Thoracic aorta (tissue), 2 donors: ENCODE results near the gene RASSF3. TPM values are rescaled to one million over a fixed set of nuclear protein-coding genes. Genes with fewer than 3 reads are reported as not detected.

Source experiments
- ATAC-seq: fragments of 150-250 bp; one replicate; pipeline ENCODE4 v1.8.0; 2017; ENCODE audit warnings: low read depth; ENCODE audit not compliant: insufficient number of reproducible peaks, low FRiP score
- DNase-seq: peaks from one replicate; pipeline ENCODE4 v3.0.0-alpha.2; 2020; ENCODE audit warnings: low spot score
- H3K27ac ChIP-seq, 2 donors: fragments of 200-600 bp; sonication (generic); 1 replicate in 1 of 2; 2 replicates in 1 of 2; pipeline ENCODE4 v1.5.1; 2016; ENCODE audit warnings: mild to moderate bottlenecking in 2 of 2, moderate library complexity in 2 of 2
- H3K27me3 ChIP-seq: fragments of 200-600 bp; sonication (generic); replicated peaks from 2 replicates; pipeline ENCODE4 v1.6.0; 2016; ENCODE audit warnings: mild to moderate bottlenecking; ENCODE audit not compliant: insufficient read depth
- H3K36me3 ChIP-seq: fragments of 200-600 bp; sonication (generic); one replicate; pipeline ENCODE4 v1.5.1; 2016
- H3K4me1 ChIP-seq, 2 donors: fragments of 200-600 bp; sonication (generic); 1 replicate in 1 of 2; 2 replicates in 1 of 2; pipeline versions ENCODE4 v1.5.1 to v1.6.0; 2016; ENCODE audit warnings: low read depth in 2 of 2, mild to moderate bottlenecking in 1 of 2; ENCODE audit not compliant: control insufficient read depth in 1 of 2
- H3K4me3 ChIP-seq: fragments of 200-600 bp; sonication (generic); 2 replicates; pipeline ENCODE4 v1.5.1; 2016; ENCODE audit warnings: mild to moderate bottlenecking
- H3K9me3 ChIP-seq: fragments of 200-600 bp; sonication (generic); 2 replicates; pipeline ENCODE4 v1.5.1; 2016
- total RNA-seq, 2 donors: library from RNA; depleted of rRNA; stranded (reverse); fragments of >200 nt; gene quantifications; one replicate each; pipeline versions ENCODE4 v1.1.0 to v1.2.3, GENCODE V29; 2016
- TF ChIP-seq, protein P1 (sequence below): fragments of 200-600 bp; sonication (generic); IDR thresholded peaks from one replicate; pipeline ENCODE4 v1.5.1; 2019; ENCODE audit warnings: antibody characterized with exemption

RASSF3 gene
- total RNA-seq, 2 donors from 2014 or later = 126 to 149 TPM

DNA sequence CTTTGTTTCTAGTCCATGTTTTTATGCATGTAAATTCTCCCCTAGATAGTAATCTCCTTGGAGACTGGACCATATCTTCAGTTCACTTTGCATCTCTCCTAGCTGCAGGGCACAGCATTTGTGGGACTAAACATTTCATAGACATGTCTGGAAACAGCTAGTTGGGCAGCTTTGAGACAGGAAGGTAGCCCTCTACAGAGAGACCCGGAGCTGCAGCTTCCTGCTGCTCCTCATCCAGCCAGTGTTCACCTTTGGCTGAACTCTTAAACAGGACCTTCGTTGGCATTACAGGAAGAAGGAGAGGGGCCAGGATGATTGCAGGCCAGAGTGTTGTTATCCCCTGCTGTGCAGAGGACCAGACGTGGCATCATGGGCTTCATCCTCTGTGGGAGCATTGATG lies 96.0 kb downstream of the RASSF3 start:
- TF ChIP-seq, protein P1, sequence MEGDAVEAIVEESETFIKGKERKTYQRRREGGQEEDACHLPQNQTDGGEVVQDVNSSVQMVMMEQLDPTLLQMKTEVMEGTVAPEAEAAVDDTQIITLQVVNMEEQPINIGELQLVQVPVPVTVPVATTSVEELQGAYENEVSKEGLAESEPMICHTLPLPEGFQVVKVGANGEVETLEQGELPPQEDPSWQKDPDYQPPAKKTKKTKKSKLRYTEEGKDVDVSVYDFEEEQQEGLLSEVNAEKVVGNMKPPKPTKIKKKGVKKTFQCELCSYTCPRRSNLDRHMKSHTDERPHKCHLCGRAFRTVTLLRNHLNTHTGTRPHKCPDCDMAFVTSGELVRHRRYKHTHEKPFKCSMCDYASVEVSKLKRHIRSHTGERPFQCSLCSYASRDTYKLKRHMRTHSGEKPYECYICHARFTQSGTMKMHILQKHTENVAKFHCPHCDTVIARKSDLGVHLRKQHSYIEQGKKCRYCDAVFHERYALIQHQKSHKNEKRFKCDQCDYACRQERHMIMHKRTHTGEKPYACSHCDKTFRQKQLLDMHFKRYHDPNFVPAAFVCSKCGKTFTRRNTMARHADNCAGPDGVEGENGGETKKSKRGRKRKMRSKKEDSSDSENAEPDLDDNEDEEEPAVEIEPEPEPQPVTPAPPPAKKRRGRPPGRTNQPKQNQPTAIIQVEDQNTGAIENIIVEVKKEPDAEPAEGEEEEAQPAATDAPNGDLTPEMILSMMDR = no peak
- Histone ChIP-seq H3K36me3 (peaks cover 6% of the 10 kb centered on the region), H3K9me3 (no peaks in the 10 kb centered on the region), H3K4me1 (peaks cover 0 to under 1% of the 10 kb centered on the region in 2 donors), H3K27me3 (no peaks in the 10 kb centered on the region), H3K27ac (no peak overlapping the region), H3K4me3 (no peak overlapping the region)
- ATAC-seq (no peak), DNase-seq (no peak)

DNA sequence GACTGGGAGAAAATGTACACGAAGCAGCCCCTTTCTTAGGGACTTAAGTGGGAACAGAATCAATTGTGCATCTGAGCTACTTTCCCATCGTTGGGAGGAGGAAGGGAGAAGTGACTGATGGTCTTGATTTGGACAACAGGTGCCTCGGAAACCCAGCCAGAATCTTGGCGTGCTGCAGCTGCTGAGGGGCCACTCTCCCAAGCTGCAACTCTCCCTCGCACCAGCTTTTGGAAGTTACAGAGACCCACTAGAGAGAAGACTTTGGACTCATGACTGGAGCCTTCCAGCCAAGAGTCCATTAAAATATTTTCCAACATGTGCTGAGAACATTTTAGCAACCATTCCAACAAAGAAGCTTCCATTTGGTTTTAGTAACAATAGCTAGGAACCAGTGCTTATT lies 96.6 kb downstream of the RASSF3 start:
- H3K36me3 ChIP-seq = peaks cover 6% of the 10 kb centered on the region
- TF ChIP-seq, protein P1 = no peak
- no peak for DNase-seq

DNA sequence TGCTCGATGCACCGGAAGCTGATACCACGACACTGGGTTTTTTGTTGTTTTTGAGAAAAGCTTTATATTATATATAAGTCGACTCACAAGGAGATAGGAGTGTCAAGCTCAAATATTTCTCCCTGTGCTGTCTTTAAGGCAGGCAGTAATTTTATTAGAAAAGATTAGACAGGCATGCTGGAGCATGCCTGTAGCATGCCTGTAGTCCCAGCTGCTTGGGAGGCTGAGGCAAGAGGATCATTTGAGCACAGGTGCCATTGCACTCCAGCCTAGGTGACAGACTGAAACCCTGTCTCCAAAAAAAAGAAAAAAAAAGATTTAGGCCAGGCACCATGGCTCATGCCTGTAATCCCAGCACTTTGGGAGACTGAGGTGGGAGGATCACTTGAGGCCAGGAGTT lies 97.1 kb downstream of the RASSF3 start:
- ATAC-seq (no peak), DNase-seq (no peak)
- no peaks in the 10 kb centered on the region for H3K27me3 ChIP-seq
- H3K36me3 ChIP-seq = peaks cover 6% of the 10 kb centered on the region
- H3K4me3 ChIP-seq = no peak overlapping the region
- TF ChIP-seq, protein P1 = no peak
- H3K4me1 ChIP-seq = no peaks in the 10 kb centered on the region
- H3K9me3 ChIP-seq = no peaks in the 10 kb centered on the region
- H3K27ac ChIP-seq = no peak overlapping the region

More for the DNA sequence above, 96.6 kb downstream of the RASSF3 start:
- no peak overlapping the region for H3K27ac ChIP-seq
- no peaks in the 10 kb centered on the region for H3K4me1 ChIP-seq
- H3K4me3 ChIP-seq = no peak overlapping the region
- ATAC-seq = no peak
- no peaks in the 10 kb centered on the region for H3K27me3 ChIP-seq
- no peaks in the 10 kb centered on the region for H3K9me3 ChIP-seq

DNA sequence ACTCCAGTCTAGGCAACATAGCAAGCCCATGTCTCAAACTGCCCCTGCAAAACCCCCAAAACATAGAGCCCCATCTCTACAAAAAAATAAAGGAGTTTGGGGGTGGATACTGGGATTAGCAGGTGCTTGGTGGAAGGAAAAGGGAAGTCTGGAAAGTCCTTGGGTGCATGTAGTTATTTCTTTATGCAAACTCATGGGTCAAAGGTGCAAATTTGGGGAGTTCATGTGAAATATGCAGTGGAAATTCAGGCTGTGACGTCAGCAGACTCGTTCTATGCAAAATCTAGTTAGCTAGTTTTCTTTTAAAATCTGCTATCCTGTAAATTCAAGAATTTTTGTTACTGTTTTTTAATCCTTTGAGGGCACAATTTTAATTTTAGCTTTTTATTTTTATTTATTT lies 97.6 kb downstream of the RASSF3 start:
- H3K27ac ChIP-seq = no peak overlapping the region
- no peak overlapping the region for H3K4me3 ChIP-seq
- no peak for DNase-seq
- no peaks in the 10 kb centered on the region for H3K4me1 ChIP-seq
- no peak for ATAC-seq
- TF ChIP-seq, protein P1 = no peak
- H3K36me3 ChIP-seq = peaks cover 6% of the 10 kb centered on the region
- no peaks in the 10 kb centered on the region for H3K9me3 ChIP-seq
- H3K27me3 ChIP-seq = no peaks in the 10 kb centered on the region

DNA sequence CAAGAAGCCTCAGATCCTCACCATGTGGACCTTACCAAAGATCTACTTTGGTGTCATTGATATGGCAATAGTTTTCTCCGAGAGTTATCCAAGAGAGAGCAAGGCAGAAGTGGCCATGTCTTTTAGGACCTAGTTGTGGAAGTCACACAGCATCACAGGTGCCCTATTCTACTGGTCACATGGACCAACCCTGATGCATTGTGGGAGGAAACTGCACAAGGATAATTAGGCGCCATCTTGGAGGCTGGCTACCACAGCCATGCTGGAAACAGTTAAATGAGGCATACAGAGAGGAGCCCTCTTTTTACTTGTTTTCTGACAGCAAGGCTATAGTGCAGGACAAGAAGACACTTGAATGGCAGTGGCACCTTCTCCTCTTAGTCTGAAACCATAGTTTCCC lies 99.1 kb downstream of the RASSF3 start:
- H3K4me1 ChIP-seq = no peaks in the 10 kb centered on the region
- H3K27ac ChIP-seq = no peak overlapping the region
- TF ChIP-seq, protein P1 = no peak
- DNase-seq (no peak), ATAC-seq (no peak)
- H3K27me3 ChIP-seq = no peaks in the 10 kb centered on the region
- H3K9me3 ChIP-seq = no peaks in the 10 kb centered on the region
- H3K4me3 ChIP-seq = no peak overlapping the region
- peaks cover 6% of the 10 kb centered on the region for H3K36me3 ChIP-seq
